ENCODE measurements around the gene FGFR4. TPM values are rescaled to one million over a fixed set of nuclear protein-coding genes. Genes with fewer than 3 reads are reported as not detected.

Gene FGFR4
- total RNA-seq, 1 donor from 2014 or later, result 12.0 TPM

- no peaks in the 10 kb centered on the region for H3K4me1 ChIP-seq
- no peak overlapping the region for H3K4me3 ChIP-seq
- no peak for TF ChIP-seq POLR2AphosphoS5 (IDR thresholded peaks at IDR 0.05; ENCODE audit: insufficient read depth in 1 of 2, low read depth in 1 of 2)
- TF ChIP-seq POLR2A (IDR thresholded peaks at IDR 0.05), result no peak
- no peak for TF ChIP-seq CTCF (IDR thresholded peaks at IDR 0.05)
- H3K27ac ChIP-seq, result no peak overlapping the region
- no peak for DNase-seq (ENCODE audit: extremely low spot score in 2 of 2)
- H3K9me3 ChIP-seq, result no peaks in the 10 kb centered on the region
- intact Hi-C loops (cut with DNase I), result no loop called here
- H3K36me3 ChIP-seq, result no peaks in the 10 kb centered on the region
- H3K27me3 ChIP-seq, result no peaks in the 10 kb centered on the region
These were observed 37.2 kb downstream of the FGFR4 start for GRCh38 chr5:177123789-177124485.

- Histone ChIP-seq H3K9me3 (no peaks in the 10 kb centered on the region), H3K27ac (no peak overlapping the region), H3K4me1 (no peaks in the 10 kb centered on the region), H3K36me3 (no peaks in the 10 kb centered on the region), H3K4me3 (no peak overlapping the region), H3K27me3 (no peaks in the 10 kb centered on the region)
- no peak for DNase-seq (ENCODE audit: extremely low spot score in 2 of 2)
- intact Hi-C loops (cut with DNase I), result no loop called here
- no peak for TF ChIP-seq POLR2AphosphoS5 (IDR thresholded peaks at IDR 0.05; ENCODE audit: insufficient read depth in 1 of 2, low read depth in 1 of 2)
- no peak for TF ChIP-seq POLR2A (IDR thresholded peaks at IDR 0.05)
- TF ChIP-seq CTCF (IDR thresholded peaks at IDR 0.05), result no peak
These were observed 37.8 kb downstream of the FGFR4 start for GRCh38 chr5:177124486-177124991.

- TF ChIP-seq CTCF (IDR thresholded peaks at IDR 0.05) (no peak), POLR2AphosphoS5 (IDR thresholded peaks at IDR 0.05; ENCODE audit: insufficient read depth in 1 of 2, low read depth in 1 of 2) (no peak), POLR2A (IDR thresholded peaks at IDR 0.05) (no peak)
- intact Hi-C loops (cut with DNase I), result no loop called here
- no peaks in the 10 kb centered on the region for H3K36me3 ChIP-seq
- no peaks in the 10 kb centered on the region for H3K4me1 ChIP-seq
- no peak overlapping the region for H3K27ac ChIP-seq
- H3K27me3 ChIP-seq, result no peaks in the 10 kb centered on the region
- H3K9me3 ChIP-seq, result no peaks in the 10 kb centered on the region
- DNase-seq (ENCODE audit: extremely low spot score in 2 of 2), result no peak
- no peak overlapping the region for H3K4me3 ChIP-seq
These were observed 40.1 kb downstream of the FGFR4 start for GRCh38 chr5:177126771-177127170.

- no peak overlapping the region for H3K27ac ChIP-seq
- intact Hi-C loops (cut with DNase I), result no loop called here
- H3K9me3 ChIP-seq, result no peaks in the 10 kb centered on the region
- H3K27me3 ChIP-seq, result no peaks in the 10 kb centered on the region
- no peaks in the 10 kb centered on the region for H3K4me1 ChIP-seq
- no peak overlapping the region for H3K4me3 ChIP-seq
- DNase-seq (ENCODE audit: extremely low spot score in 2 of 2), result no peak
- H3K36me3 ChIP-seq, result no peaks in the 10 kb centered on the region
- TF ChIP-seq CTCF (IDR thresholded peaks at IDR 0.05), result no peak
These were observed 41.9 kb downstream of the FGFR4 start for GRCh38 chr5:177128551-177128981.

- intact Hi-C loops (cut with DNase I), result no loop called here
- no peak for DNase-seq (ENCODE audit: extremely low spot score in 2 of 2)
- H3K27me3 ChIP-seq, result no peaks in the 10 kb centered on the region
- H3K36me3 ChIP-seq, result no peaks in the 10 kb centered on the region
- TF ChIP-seq CTCF (IDR thresholded peaks at IDR 0.05), result no peak
- no peak for TF ChIP-seq POLR2AphosphoS5 (IDR thresholded peaks at IDR 0.05; ENCODE audit: insufficient read depth in 1 of 2, low read depth in 1 of 2)
- TF ChIP-seq POLR2A (IDR thresholded peaks at IDR 0.05), result no peak
- no peak overlapping the region for H3K27ac ChIP-seq
- H3K4me1 ChIP-seq, result peaks cover 9% of the 10 kb centered on the region
- no peaks in the 10 kb centered on the region for H3K9me3 ChIP-seq
- no peak overlapping the region for H3K4me3 ChIP-seq
These were observed 43.7 kb downstream of the FGFR4 start for GRCh38 chr5:177130211-177131018.
